NK-92 treated with Interleukin-12 subunit alpha and Interleukin-12 subunit beta, amount 100 ng/mL, for 24 hours (cell line): ENCODE data around the gene GLS.

Source experiments
- DNase-seq: peaks from one replicate; lab custom pipeline; 2025; lab: John Stamatoyannopoulos, UW

The GLS gene

DNA sequence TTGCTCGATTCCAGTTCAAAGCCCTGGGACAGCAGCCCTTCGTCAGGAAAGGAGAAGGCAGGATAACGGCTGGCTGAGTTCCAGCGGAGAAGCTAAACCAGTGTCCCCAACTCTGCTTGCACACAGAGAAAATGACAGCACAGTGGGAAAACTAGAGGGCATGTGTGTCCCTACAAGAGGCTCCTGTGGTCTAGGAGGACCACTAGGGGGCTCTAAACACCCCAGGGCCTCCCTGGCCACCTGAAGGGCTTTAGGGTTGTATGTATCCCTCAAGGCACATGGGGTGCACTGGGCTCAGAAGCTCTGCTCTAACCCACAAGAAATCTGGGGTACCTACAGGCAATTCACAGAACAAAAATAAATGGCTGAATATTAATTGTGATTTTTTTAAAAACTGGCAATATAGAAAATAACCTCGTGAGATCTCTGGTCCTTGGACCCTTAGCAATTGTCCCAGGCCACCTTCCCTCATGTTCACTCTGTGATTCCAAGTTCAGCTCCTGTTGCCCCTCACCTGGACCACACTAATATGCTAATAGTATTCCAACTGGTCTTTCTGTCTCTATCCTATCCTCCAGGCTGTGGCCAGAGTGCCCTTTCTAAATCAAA is 115.8 kb downstream of the GLS start:
- DNase-seq = peak; percentile 15

GRCh38 chr2:190996947-190997346 is 116.3 kb downstream of the GLS start:
- no peak for DNase-seq

- DNase-seq = no peak
Measured at GRCh38 chr2:190997526-190998113, 117.0 kb downstream of the GLS start.

DNA sequence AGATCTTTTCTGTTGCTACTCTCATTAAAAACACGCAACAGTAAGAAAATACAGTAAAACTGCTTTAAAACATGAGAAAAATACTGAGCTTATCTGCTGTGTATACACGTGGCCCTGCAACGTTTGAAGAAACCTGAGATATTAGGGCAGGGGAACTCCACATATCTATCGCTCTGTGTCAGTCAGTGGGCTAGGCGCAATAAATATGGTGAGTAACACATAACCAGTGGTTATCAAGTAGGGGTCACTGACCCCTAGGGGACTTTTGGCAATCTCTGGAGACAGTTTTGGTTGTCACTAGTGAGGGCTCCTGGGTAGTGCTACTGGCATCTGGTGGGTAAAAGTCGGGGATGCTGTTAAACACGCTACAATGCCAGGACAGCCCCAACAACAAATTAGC is 118.4 kb downstream of the GLS start:
- no peak for DNase-seq

- DNase-seq = no peak
Measured at GRCh38 chr2:190999949-191000665, 119.5 kb downstream of the GLS start.

DNA sequence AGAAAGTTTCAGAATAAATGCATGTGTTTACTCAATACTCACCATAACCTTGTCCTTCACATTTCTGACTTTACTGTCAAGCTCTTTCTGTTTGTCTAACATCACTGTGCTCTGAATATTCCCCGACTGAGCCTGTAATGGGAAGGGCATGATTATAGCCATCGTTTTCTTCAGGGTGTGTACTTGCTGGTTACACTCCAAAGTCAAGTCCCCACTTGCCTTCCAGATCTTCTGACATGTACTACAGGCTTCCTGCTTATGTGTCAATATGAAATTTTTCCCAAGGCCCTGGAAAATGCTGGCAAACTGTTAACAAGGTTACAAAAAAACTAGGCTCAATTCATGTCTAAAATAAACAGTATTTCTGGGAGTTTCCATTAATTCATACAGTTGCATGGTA is 120.4 kb downstream of the GLS start:
- DNase-seq = no peak

DNA sequence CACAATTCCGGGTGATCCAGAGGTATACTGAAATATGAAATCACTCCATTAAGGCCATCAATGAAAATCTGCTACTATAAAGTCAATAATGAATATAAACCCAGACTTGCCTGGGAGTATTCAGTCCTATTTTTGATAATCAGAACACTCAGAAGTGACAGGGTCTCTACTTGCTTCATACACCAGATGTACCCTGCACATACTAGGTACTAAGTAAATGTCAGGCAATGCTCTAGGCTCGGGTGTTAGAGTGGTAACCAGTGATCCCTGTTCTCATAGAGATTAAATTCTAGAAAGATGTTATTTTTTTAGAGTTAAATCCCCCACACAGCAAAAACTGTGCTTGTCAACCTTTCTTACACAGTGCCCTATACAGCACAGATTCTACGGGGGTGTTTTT is 121.0 kb downstream of the GLS start:
- no peak for DNase-seq

DNA sequence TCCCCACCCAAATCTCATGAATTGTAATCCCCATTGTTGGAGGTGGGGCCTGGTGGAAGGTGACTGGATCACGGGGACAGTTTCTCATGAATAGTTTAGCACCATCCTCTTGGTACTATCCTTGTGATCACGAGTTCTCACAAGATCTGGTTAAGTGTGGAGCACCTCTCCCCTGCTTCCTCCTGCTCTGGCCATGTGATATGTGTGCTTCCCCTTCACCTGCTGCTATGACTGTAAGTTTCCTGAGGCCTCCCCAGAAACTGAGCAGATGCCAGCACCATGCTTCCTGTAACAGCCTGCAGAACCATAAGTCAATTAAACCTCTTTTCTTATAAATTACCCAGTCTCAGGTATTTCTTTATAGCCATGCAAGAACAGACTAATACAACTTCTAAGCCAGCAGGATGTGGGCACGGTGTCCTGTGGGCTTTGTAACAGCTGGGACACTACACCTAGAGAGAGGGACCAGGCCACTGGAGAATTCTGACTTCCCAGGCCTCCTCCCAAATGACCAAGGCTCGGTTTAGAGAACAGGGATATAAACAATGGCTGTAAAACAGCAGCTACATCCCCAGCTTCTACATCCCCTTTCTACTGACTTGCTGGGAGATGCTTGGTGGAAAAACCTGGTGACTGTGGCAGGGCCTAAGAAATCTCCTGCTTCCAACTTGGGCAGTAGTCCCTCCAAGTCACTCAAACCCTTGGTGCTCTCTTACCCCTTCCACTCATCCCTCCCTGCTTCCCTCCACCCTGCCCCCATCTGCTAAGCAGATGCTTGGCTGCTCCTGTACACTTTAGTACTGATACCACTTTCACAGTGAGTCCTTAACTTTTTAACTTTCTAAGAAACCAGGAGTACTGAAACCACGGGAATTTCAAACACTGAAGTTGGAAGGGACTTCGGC is 123.0 kb downstream of the GLS start:
- DNase-seq = no peak

- no peak for DNase-seq
Measured at GRCh38 chr2:191006297-191006696, 125.7 kb downstream of the GLS start.

DNA sequence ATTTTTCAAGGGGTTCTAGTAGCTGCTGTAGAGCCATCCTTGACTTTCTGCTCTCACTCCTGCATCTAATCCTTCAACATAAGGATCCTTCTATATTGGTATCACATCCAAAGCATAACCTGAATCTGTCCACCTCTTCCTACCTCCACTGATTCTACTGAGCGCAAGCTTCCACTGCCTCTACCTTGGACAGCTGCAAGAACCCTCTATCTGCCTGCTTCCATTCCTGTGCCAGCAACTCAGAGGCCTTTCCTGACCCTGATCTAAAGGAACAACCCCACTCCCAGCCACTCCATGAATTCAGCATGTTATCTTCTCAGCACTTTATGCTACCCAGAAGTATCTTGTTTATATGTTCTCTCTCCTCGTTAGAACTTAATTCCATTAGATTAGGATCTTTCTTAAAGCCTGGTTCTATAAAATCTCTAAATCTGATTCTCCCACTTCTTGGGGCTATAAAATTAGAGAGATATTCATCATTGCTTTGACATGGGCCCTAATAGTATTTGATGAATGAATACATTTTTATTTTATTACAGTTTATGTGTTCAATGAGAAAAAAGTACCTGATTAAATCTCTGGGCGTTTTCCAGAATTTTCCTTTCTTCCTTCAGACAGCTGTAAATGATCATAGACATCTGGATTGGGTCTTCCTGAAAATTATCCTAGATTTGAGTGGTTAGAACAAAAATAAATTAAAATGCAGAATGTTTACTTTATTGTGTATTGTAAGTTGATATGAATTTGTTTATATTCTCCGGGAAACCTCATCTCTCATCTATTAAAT is 126.6 kb downstream of the GLS start:
- DNase-seq = no peak

GRCh38 chr2:191008286-191008685 is 127.7 kb downstream of the GLS start:
- no peak for DNase-seq

- no peak for DNase-seq
Measured at GRCh38 chr2:191009541-191010374, 129.1 kb downstream of the GLS start.

DNA sequence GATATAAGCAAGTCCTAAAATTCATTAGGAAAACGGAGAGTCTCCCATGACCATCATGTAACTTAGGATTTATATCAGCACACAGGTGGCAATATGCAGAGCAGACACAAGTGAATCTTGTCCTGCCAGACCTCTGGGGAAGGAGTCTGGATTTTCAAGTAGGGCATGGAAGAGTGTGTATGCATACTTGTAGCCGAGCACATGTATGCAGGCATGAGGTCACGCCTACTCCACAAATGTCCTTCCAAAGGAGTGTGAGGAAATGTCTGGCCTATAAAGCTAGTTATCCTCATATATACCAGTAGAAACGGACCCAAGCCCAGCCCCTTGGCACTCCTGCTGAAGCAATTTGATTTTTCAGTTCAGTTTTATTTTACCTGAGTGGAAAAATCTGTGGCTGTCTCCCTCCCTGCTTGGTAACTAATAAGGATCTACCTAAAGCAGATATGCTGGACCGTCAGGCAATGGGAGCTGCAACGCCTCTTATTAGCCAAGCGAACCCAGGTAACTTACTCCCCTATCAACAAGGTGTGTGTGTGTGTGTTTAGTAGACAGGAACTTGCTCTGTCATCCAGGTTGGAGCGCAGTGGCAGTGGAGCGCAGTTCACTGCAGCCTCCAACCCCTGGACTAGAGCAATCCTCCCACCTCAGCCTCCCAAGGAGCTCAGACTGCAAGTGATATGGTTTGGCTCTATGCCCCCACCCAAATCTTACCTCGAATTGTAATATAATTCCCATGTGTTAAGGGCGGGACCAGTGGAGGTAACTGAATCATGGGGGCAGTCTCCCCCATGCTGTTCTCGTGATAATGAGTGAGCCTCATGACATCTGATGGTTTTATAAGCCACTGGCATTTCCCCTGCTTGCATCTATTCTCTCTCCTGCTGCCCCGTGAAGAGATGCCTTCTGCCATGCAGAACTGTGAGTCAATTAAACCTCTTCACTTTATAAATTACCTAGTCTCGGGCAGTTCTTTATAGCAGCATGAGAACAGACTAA is 130.6 kb downstream of the GLS start:
- no peak for DNase-seq

- DNase-seq = no peak
Measured at GRCh38 chr2:191012346-191012745, 131.7 kb downstream of the GLS start.

- no peak for DNase-seq
Measured at GRCh38 chr2:191012845-191013681, 132.4 kb downstream of the GLS start.

DNA sequence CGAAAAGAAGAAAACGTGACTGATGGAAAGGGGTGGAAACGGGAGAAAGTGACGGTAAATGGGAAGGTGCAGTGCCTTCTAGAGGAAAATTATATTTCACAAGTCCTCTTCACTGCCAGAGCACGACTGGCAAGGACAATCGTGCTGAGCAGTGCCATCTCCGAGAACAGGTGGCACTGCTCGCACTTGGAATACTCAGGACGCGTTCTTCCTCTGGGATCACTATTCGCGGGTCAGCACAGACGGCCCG is 133.0 kb downstream of the GLS start:
- DNase-seq = no peak

DNA sequence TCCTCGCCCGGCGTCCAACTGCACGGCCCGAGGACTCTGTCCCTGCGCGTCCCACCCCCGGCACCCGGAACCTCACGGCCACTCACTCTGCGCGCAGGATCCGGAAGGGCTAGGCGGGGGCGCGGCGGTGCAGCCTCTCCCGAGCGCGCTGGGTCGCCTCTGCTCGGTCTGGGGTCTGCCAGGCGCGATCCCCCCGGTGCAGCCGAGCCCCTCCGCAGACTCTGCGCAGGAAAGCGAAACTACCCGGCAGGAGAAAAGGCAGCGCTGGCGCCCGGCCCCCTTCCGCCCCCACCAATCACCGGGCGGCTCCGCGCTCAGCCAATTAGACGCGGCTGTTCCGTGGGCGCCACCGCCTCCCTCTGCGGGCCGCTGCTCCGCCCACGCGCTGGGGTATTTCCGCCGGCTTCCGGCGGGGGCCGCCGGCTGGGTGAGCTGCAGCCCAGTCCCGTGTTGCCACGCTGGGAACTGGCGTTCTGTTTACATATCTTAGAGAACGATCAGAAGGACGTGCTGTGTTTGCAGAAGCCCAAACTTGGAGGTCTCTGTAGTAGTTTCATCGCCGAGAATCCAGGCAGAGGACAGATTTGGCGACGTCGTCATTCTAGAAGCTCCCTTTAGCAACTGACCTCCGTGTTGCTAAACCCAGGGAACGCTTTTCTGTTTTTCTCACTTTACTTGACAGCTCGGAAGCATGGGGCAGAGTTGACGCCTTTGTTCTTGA is 133.5 kb downstream of the GLS start, which contains the start of gene STAT1:
Gene STAT1 (minus strand): TSS at position 240 of the 721 bp plus-strand sequence. CDS start 4,168 bp downstream, outside the sequence.
- DNase-seq = peak; percentile 90

DNA sequence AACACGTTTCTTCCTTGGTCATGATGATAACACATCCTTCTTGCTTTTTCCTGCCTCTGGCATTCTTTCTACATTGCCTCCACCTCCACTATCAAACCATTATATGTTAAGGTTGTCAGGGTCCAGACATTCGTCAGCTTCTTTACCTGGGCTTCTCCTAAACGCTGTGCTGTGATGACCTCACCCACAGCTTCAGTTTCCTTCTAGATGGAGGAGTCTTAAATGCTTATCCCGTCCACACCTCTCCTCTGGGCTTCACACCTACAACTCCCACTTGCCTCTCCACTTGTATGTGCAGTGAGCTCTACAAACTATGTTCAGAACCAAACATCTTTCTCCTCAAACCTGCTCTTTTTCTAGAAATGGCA is 134.0 kb downstream of the GLS start:
- no peak for DNase-seq
